OCI-LY3 (cell line): ENCODE data around the gene GRIN2A.

Experiments used
- H2AFZ ChIP-seq: fragments of 200-600, 300-600 bp; shearing (Covaris generic); 2 replicates; pipeline ENCODE4 v1.6.0; 2014; ENCODE audit warnings: antibody characterized with exemption, low read depth, low read length
- H3K27ac ChIP-seq: fragments of 200-600, 300-600 bp; sonication (generic); 2 replicates; pipeline ENCODE4 v1.5.1; 2014; ENCODE audit warnings: mild to moderate bottlenecking, low read length, moderate library complexity, mixed read lengths
- H3K27me3 ChIP-seq: fragments of 200-600, 300-600 bp; sonication (generic); 2 replicates; pipeline ENCODE4 v1.6.1; 2014; ENCODE audit warnings: low read depth, low read length, mixed read lengths
- H3K36me3 ChIP-seq: fragments of 200-600, 300-600 bp; sonication (generic); replicated peaks from 2 replicates; pipeline ENCODE3; 2014; ENCODE audit warnings: low read depth, low read length, mixed read lengths
- H3K4me1 ChIP-seq: fragments of 300-600, 200-600 bp; sonication (generic); 2 replicates; pipeline ENCODE4 v1.6.1; 2014; ENCODE audit warnings: low read length, mixed read lengths
- H3K4me2 ChIP-seq: fragments of 200-600, 300-600 bp; sonication (generic); 2 replicates; pipeline ENCODE4 v1.6.1; 2014; ENCODE audit warnings: low read length, mixed read lengths
- H3K4me3 ChIP-seq: fragments of 300-600, 200-600 bp; sonication (generic); 2 replicates; pipeline ENCODE4 v1.5.1; 2014; ENCODE audit warnings: antibody characterized with exemption, mild to moderate bottlenecking, low read length, moderate library complexity
- H3K79me2 ChIP-seq: fragments of 300-600, 200-600 bp; shearing (Covaris generic); 2 replicates; pipeline ENCODE4 v1.6.1; 2014; ENCODE audit warnings: mild to moderate bottlenecking, low read length, mixed read lengths
- H3K9ac ChIP-seq: fragments of 300-600, 200-600 bp; shearing (Covaris generic); 2 replicates; pipeline ENCODE4 v1.6.0; 2014; ENCODE audit warnings: mild to moderate bottlenecking, low read length, moderate library complexity
- H3K9me3 ChIP-seq: fragments of 200-600, 300-600 bp; shearing (Covaris generic); 2 replicates; pipeline ENCODE4 v1.6.1; 2014; ENCODE audit warnings: low read length, mixed read lengths; ENCODE audit not compliant: insufficient read depth
- H4K20me1 ChIP-seq: fragments of 200-600, 300-600 bp; sonication (generic); 2 replicates; pipeline ENCODE4 v1.6.1; 2016; ENCODE audit warnings: low read length, mixed read lengths; ENCODE audit not compliant: insufficient read depth
- CTCF ChIP-seq: fragments of 200-600, 300-600 bp; sonication (generic); IDR thresholded peaks from 2 replicates; pipeline ENCODE4 v1.5.1; 2014; ENCODE audit warnings: antibody characterized with exemption, low read length, low read depth
- EZH2phosphoT487 ChIP-seq: fragments of 200-600 bp; shearing (Covaris generic); IDR thresholded peaks from 2 replicates; pipeline ENCODE4 v1.6.1; 2018; ENCODE audit warnings: antibody characterized with exemption, mixed run types, low read depth

GRIN2A gene

DNA sequence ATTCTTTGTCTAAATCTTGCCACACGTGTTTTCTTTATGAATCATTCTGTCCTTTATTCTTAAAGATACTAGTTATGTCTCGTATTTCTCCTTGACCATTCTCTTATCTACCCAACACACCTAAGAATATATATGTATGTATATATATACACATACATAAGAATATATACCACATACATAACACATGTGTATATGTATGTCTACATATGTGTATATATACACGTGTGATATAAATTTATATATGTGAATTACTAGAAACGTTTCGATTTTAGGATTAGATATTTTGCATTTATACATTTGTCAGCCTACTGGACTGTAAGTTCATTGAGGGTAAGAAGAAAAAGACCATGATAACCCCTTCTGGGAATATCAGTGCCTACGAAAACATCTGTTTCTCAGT lies 388.6 kb downstream of the GRIN2A start:
- Histone ChIP-seq H3K9me3 (no peaks in the 10 kb centered on the region), H3K79me2 (no peaks in the 10 kb centered on the region), H3K36me3 (peaks cover 6% of the 10 kb centered on the region), H3K4me1 (no peaks in the 10 kb centered on the region), H3K27me3 (no peaks in the 10 kb centered on the region), H3K4me3 (no peak overlapping the region), H2AFZ (no peak overlapping the region), H3K27ac (no peak overlapping the region), H3K4me2 (no peak overlapping the region), H3K9ac (no peak overlapping the region), H4K20me1 (no peaks in the 10 kb centered on the region)
- TF ChIP-seq CTCF: no peak
- no peak for TF ChIP-seq EZH2phosphoT487

GRCh38 chr16:9791556-9791955 lies 390.7 kb downstream of the GRIN2A start:
- Histone ChIP-seq H3K4me3 (no peak overlapping the region), H3K27ac (no peak overlapping the region), H3K36me3 (peaks cover 6% of the 10 kb centered on the region), H3K4me1 (no peaks in the 10 kb centered on the region), H3K27me3 (no peaks in the 10 kb centered on the region), H3K79me2 (no peaks in the 10 kb centered on the region), H3K9ac (no peak overlapping the region), H2AFZ (no peak overlapping the region), H4K20me1 (no peaks in the 10 kb centered on the region), H3K9me3 (no peaks in the 10 kb centered on the region), H3K4me2 (no peak overlapping the region)
- TF ChIP-seq CTCF (no peak), EZH2phosphoT487 (no peak)

GRCh38 chr16:9790199-9790598 lies 392.0 kb downstream of the GRIN2A start:
- Histone ChIP-seq H3K79me2 (no peaks in the 10 kb centered on the region), H2AFZ (no peak overlapping the region)
- TF ChIP-seq CTCF (no peak), EZH2phosphoT487 (no peak)

DNA sequence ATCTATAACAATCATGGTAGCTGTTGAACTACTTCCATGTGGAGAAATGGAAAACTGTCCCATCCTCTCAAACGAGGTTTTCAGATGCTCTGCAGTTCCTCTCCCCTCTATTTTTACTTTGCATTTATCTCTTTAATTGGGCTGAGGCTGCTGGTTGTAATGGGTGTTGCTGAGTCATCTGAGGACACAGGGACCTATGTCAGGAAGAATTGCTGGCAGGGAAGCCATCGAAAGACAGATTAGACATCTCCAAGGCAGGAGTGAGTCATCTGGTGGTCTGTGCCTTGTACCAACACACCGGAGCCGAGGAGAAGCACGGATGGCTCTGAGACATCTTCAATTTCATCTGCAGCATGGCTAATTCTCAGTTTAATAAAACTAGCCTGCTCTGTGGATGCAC lies 394.5 kb downstream of the GRIN2A start:
- Histone ChIP-seq H3K9ac (no peak overlapping the region), H4K20me1 (no peaks in the 10 kb centered on the region), H3K4me3 (no peak overlapping the region), H3K27me3 (no peaks in the 10 kb centered on the region), H3K9me3 (no peaks in the 10 kb centered on the region), H3K4me1 (no peaks in the 10 kb centered on the region), H3K79me2 (no peaks in the 10 kb centered on the region), H3K4me2 (no peak overlapping the region), H3K36me3 (no peaks in the 10 kb centered on the region), H2AFZ (no peak overlapping the region), H3K27ac (no peak overlapping the region)
- TF ChIP-seq CTCF (no peak), EZH2phosphoT487 (no peak)

More at GRCh38 chr16:9790199-9790598, 392.0 kb downstream of the GRIN2A start:
- H3K4me2 ChIP-seq: no peak overlapping the region
- no peak overlapping the region for H3K9ac ChIP-seq
- H3K36me3 ChIP-seq: peaks cover 3% of the 10 kb centered on the region
- H4K20me1 ChIP-seq: no peaks in the 10 kb centered on the region
- no peaks in the 10 kb centered on the region for H3K9me3 ChIP-seq
- no peak overlapping the region for H3K4me3 ChIP-seq
- H3K27ac ChIP-seq: no peak overlapping the region
- no peaks in the 10 kb centered on the region for H3K27me3 ChIP-seq
- no peaks in the 10 kb centered on the region for H3K4me1 ChIP-seq
